ENCODE data around the gene PRAC2.

DNA sequence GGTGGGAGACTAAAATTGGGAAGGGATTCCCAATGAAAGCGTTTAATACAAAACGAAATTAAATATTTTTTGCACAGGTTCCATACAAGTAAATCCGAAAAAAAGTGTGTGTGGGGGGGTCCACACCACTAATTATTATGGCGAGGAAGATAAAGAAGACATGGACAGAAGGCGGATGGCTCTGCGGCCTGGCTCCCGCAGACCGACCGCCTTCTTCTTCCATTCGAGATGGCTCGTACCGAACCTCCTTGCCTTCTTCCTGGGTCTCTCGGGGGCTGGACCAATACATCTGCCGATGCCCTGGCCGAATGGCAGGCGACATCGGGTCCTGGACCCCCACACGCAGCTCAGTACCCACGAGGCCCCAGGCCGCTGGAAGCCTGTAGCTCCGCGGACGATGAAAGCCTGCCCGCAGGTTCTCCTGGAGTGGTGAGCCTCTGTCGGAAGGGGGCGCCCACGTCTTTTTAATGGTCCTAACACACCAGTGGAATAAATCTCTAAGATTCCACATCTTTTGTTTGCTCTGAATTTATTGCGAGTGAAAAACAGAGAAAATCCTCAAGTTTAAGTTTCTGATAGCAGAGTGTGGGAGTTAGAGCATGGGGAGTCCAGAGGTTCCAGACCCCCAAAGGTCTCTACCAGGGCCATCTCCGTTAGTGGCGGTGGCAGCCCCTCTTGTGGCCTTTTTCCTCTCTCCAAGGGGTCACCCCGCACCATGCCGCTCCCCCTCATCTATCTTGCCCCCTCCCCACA is 1.4 kb downstream of the PRAC2 start:
- TF ChIP-seq POLR2AphosphoS5 (IDR thresholded peaks at IDR 0.05; ENCODE audit: low read depth, low read length) (no peak), RFX5 (IDR thresholded peaks at IDR 0.05; ENCODE audit: borderline replicate concordance, low read depth, low read length) (no peak), KDM1A (IDR thresholded peaks at IDR 0.05; ENCODE audit: borderline replicate concordance, low read length) (no peak), BCL11A (IDR thresholded peaks at IDR 0.05; ENCODE audit: low read depth in 2 of 2, low read length in 2 of 2) (no peak), PHF8 (conservative IDR thresholded peaks at IDR 0.05; ENCODE audit: low read depth, low read length) (no peak), POU5F1 (IDR thresholded peaks at IDR 0.05; ENCODE audit: low read depth, low read length) (no peak), JUND (IDR thresholded peaks at IDR 0.05; ENCODE audit: low read length) (no peak), CHD1 (IDR thresholded peaks at IDR 0.05; ENCODE audit: low read depth, low read length) (no peak)
- TF ChIP-seq, protein P1, sequence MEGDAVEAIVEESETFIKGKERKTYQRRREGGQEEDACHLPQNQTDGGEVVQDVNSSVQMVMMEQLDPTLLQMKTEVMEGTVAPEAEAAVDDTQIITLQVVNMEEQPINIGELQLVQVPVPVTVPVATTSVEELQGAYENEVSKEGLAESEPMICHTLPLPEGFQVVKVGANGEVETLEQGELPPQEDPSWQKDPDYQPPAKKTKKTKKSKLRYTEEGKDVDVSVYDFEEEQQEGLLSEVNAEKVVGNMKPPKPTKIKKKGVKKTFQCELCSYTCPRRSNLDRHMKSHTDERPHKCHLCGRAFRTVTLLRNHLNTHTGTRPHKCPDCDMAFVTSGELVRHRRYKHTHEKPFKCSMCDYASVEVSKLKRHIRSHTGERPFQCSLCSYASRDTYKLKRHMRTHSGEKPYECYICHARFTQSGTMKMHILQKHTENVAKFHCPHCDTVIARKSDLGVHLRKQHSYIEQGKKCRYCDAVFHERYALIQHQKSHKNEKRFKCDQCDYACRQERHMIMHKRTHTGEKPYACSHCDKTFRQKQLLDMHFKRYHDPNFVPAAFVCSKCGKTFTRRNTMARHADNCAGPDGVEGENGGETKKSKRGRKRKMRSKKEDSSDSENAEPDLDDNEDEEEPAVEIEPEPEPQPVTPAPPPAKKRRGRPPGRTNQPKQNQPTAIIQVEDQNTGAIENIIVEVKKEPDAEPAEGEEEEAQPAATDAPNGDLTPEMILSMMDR (IDR thresholded peaks at IDR 0.05; ENCODE audit: control extremely low read depth in 1 of 3, insufficient read depth in 1 of 3, low read depth in 1 of 3, low read length in 3 of 3) = peak; percentile 60 to 70 (median 68)

Measured in H1 (cell line).